HUDEP-2 (cell line): ENCODE measurements around the gene GLYATL3.

Source experiments
- DNase-seq, 76 experiments: peaks; one replicate each; lab custom pipeline; 2025; ENCODE audit not compliant: unreplicated experiment in 76 of 76; lab: John Stamatoyannopoulos, UW

GLYATL3 gene

GRCh38 chr6:49543087-49543858, 43.5 kb downstream of the GLYATL3 start:
- no peak for DNase-seq

- no peak for DNase-seq
Observed at GRCh38 chr6:49546331-49546730, 46.6 kb downstream of the GLYATL3 start.

- peak in 1 of 76 experiments; percentile 21 for DNase-seq
Observed at GRCh38 chr6:49548613-49549304, 49.0 kb downstream of the GLYATL3 start.

- no peak for DNase-seq
Observed at GRCh38 chr6:49549691-49550491, 50.2 kb downstream of the GLYATL3 start.

GRCh38 chr6:49550492-49551077, 50.9 kb downstream of the GLYATL3 start, which contains the start of gene C6orf141:
Gene C6orf141, plus strand, starts transcription at chr6:49550668. Its CDS starts 125 bp downstream, at chr6:49550793.
- DNase-seq, result peak in 36 of 76 experiments; percentile 8 to 56 (median 31)

- peak in 5 of 76 experiments; percentile 13 to 49 (median 20) for DNase-seq
Observed at GRCh38 chr6:49551078-49551865, 51.5 kb downstream of the GLYATL3 start.

- no peak for DNase-seq
Observed at GRCh38 chr6:49551866-49552129, 52.1 kb downstream of the GLYATL3 start.

GRCh38 chr6:49552596-49552995, 52.9 kb downstream of the GLYATL3 start:
- DNase-seq, result no peak

- no peak for DNase-seq
Observed at GRCh38 chr6:49553384-49553783, 53.7 kb downstream of the GLYATL3 start.

GRCh38 chr6:49555951-49556350, 56.2 kb downstream of the GLYATL3 start:
- no peak for DNase-seq

- peak in 8 of 76 experiments; percentile 9 to 28 (median 11) for DNase-seq
Observed at GRCh38 chr6:49556429-49556837, 56.7 kb downstream of the GLYATL3 start.

GRCh38 chr6:49557177-49557576, 57.5 kb downstream of the GLYATL3 start:
- no peak for DNase-seq

- DNase-seq, result no peak
Observed at GRCh38 chr6:49558238-49558637, 58.5 kb downstream of the GLYATL3 start.

- DNase-seq, result no peak
Observed at GRCh38 chr6:49563006-49563886, 63.5 kb downstream of the GLYATL3 start.

- DNase-seq, result no peak
Observed at GRCh38 chr6:49564552-49564951, 64.8 kb downstream of the GLYATL3 start.

GRCh38 chr6:49565261-49565660, 65.5 kb downstream of the GLYATL3 start:
- no peak for DNase-seq

GRCh38 chr6:49565855-49566254, 66.1 kb downstream of the GLYATL3 start:
- DNase-seq, result no peak

- DNase-seq, result no peak
Observed at GRCh38 chr6:49570474-49571079, 70.9 kb downstream of the GLYATL3 start.

- DNase-seq, result no peak
Observed at GRCh38 chr6:49576618-49577017, 76.9 kb downstream of the GLYATL3 start.
